Epithelial cell of prostate (primary cell): Measurements from ENCODE around the gene NYAP1.
"Not testable (repeated sequence)": the region's sequence is repeated elsewhere in the genome, so short reads cannot be mapped to it uniquely, and the experiment has no call there.

ENCODE experiments used
- DNase-seq: peaks from one replicate; pipeline ENCODE4 v3.0.0-alpha.2; 2011; ENCODE audit warnings: low read depth, low spot score
- H3K27ac ChIP-seq: fragments of 450-650 bp; 2 replicates; pipeline ENCODE4 v1.5.1; 2017; ENCODE audit warnings: mild to moderate bottlenecking

The NYAP1 gene

DNA sequence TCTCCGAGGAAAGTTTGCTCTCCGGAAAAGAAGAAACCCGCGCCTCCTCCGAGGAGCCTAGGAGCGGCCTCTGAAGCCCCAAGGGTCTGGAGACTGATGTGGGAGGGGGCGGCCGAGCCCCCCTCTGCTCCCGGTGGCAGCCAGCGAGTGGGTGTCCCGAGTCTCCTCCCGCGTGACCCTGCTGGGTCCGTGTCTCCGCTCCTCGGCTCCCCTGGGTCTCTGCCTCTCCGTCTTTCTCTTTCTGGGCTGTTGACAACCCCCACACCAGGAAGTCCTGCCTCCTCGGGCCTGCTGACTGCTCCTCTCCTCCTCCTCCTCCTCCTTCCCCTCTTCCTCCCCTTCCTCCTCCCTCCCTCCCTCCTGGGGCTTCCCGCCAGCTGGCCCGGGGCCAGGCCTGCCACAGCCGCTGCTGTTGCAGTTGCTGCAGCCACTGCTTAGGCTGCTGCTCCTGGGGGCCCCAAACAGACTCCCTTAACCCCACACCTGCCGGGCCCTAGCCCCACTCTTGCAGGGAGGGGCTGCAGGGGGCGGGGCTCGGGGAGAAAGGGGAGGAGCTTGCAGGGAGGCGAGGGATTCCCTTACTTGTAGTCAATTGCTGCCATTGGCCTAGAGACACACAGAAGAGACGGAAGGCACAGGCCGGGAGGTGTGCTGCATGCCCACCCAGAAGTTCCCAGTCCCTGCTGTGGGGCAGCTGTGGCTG lies 4.6 kb upstream of the NYAP1 start, which contains the start of gene TSC22D4:
Gene TSC22D4, minus strand, starts transcription at position 257 of the 703 bp plus-strand sequence. CDS start 1,176 bp downstream, outside the sequence.
- peak; percentile 72 for DNase-seq

DNA sequence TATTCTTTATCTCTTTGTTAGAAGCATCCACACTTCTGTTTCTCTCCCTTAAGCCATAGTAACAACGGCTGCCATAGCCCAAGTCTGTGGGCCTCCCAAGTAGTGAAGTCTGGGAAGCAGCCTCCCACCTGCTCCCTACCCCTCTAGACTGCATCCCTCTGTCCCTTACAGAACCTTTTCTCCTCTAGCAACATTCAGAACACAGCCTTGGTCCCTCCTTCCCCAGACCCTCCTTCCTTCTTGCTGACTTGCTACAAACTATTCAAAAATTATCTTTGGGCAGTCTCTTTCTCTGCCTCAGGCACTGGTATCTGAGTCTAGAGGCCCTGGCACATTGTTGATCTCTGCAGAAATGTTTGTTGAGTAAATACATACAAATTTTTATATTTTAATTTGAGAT lies 2.3 kb upstream of the NYAP1 start:
- H3K27ac ChIP-seq: no peak overlapping the region
- no peak for DNase-seq

More for the DNA sequence above, 4.6 kb upstream of the NYAP1 start, which contains the start of gene TSC22D4:
- H3K27ac ChIP-seq: peak within 1 kb of the TSS; percentile 66

DNA sequence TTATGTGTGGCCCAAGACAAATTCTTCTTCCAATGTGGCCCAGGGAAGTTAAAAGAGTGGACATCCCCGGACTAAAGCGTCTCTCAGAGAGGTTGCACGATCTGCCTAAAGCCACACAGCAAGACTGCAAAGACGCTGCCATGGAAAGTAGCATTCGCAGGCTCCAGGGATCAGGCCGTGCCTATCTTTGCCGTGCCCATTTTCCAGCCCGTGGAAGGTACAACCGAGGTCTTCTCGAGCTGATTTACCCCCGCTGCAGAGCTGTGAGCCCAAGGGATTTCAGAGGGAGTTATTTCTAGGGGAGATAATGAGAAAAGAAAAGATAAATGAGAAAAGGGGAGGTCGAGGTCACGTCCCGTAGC lies 1.0 kb upstream of the NYAP1 start:
- H3K27ac ChIP-seq: no peak overlapping the region
- DNase-seq: no peak

DNA sequence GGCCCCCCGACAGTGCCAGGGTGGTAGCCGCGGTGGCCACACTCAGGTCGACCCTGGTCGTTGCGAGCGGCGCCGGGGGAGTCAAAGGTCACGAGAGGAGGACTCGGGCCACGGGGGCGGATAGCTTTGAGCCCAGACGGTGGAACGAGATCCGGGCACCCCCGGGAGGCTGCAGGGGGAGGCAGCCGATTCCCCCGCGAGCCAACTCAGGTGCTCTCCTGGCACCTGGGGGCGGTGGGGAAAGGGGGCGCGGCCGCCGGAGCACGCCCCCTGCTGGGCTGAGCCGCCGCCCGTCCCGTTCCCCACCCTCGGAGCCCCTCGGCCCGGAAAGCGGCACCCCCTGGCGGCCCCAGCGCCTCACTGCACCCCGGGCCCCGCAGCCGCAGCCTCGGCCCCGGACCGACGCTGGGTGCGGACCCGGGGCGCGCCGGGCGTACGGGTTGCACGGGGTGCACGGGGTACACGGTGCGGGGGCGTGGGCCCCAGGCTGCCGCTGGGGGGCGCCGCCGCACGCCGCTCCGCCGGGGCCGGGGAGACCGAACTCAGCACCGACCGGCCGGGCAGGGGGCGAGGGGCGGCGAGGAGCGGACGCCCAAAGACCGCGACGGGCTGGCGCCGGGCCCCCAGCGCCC lies 521 bp upstream of the NYAP1 start:
- H3K27ac ChIP-seq: no peak overlapping the region
- no peak for DNase-seq

DNA sequence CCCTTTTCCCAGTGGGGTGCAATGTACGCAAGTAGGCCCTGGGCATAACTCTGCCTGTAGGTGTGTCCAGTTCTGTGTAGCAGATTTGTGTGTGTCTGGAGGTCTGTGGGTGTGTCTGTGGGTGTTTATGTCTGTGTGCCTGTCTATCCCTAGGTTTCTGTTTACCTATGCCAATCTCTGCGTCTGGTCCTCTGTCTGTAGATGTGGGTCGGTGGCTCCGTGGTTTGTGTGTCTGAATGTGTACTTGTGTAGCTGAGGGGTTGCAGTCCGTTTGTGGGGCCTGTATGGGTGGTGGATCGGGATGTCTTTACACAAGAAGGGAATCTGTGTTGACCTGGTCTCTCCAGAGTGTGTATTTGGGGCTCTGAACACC lies 932 bp downstream of the NYAP1 start:
- H3K27ac ChIP-seq: no peak overlapping the region
- DNase-seq: no peak

GRCh38 chr7:100485471-100485876 lies 1.7 kb downstream of the NYAP1 start:
- DNase-seq: no peak
- H3K27ac ChIP-seq: no peak overlapping the region

- H3K27ac ChIP-seq: no peak overlapping the region
These were observed 2.4 kb downstream of the NYAP1 start for GRCh38 chr7:100486111-100486636.

GRCh38 chr7:100486753-100487446 lies 3.2 kb downstream of the NYAP1 start:
- no peak for DNase-seq

More at GRCh38 chr7:100486111-100486636, 2.4 kb downstream of the NYAP1 start:
- DNase-seq: no peak

DNA sequence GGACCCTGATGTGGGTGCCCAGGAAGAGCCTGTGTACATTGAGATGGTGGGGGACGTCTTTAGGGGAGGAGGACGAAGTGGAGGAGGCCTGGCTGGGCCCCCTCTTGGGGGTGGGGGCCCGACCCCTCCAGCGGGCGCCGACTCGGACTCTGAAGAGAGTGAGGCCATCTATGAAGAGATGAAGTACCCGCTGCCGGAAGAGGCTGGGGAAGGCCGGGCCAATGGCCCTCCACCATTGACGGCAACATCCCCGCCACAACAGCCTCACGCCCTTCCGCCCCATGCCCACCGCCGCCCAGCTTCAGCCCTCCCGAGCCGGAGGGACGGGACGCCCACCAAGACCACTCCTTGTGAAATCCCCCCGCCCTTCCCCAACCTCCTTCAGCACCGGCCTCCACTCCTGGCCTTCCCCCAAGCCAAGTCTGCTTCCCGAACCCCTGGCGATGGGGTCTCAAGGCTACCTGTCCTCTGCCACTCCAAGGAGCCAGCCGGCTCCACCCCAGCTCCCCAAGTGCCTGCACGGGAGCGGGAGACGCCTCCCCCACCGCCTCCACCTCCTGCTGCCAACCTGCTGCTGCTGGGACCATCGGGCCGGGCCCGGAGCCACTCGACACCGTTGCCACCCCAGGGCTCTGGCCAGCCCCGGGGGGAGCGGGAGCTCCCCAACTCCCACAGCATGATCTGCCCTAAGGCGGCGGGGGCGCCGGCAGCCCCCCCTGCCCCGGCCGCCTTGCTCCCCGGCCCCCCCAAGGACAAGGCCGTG lies 4.8 kb downstream of the NYAP1 start:
- no peak for DNase-seq
- H3K27ac ChIP-seq: no peak overlapping the region

More at GRCh38 chr7:100486753-100487446, 3.2 kb downstream of the NYAP1 start:
- H3K27ac ChIP-seq: no peak overlapping the region

DNA sequence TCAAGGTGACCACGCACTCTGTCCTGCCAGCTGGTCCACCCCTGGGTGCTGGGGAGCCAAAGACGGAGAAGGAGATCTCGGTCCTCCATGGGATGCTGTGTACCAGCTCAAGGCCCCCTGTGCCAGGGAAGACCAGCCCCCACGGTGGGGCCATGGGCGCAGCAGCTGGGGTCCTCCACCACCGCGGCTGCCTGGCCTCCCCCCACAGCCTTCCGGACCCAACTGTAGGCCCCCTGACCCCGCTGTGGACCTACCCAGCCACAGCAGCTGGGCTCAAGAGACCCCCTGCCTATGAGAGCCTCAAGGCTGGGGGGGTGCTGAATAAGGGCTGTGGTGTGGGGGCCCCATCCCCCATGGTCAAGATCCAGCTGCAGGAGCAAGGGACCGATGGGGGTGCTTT lies 5.4 kb downstream of the NYAP1 start:
- no peak overlapping the region for H3K27ac ChIP-seq
- DNase-seq: no peak

- no peak for DNase-seq
- H3K27ac ChIP-seq: no peak overlapping the region
These were observed 6.1 kb downstream of the NYAP1 start for GRCh38 chr7:100489824-100490223.

DNA sequence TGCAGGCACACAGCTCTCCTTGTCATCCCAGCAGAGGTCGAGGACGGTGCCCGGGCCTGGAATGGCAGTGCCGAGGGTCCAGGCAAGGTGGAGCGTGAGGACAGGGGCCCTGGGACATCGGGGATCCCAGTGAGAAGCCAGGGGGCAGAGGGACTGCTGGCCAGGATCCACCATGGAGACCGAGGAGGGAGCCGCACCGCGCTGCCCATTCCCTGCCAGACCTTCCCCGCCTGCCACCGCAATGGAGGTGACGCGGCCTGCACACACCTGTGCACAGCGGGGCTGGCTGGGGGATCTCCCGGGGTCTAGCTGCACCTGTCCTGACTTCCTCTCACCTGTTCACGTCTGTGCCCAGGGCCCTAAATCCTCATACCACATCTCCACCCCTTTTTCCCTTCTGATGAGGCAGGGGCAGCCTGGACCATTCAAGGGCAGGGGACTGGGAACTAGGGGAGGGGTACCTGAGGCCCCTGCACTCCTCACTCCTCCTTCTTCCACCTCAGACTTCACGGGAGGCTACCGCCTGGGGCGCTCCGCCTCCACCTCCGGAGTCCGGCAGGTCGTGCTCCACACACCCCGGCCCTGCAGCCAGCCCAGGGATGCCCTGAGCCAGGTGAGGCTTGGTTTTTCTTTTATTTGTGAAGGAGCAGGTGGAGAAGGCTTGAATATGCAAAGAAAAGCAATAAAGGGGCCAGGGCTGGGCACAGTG lies 6.9 kb downstream of the NYAP1 start:
- H3K27ac ChIP-seq: no peak overlapping the region
- DNase-seq: no peak

DNA sequence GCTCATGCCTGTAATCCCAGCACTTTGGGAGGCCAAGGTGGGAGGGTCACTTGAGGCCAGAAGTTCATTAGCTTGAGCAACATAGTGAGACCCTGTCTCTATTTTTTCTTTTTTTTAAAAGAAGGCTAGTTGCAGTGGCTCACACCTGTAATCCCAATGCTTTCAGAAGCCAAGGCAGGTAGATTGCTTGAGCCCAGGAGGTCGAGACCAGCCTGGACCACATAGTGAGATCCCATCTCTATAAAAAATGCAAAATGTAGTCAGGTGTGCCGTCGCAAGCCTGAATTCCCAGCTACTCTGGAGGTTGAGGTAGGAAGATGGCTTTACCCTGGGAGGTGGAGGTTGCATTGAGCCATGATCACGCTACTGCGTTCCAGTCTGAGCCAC lies 7.5 kb downstream of the NYAP1 start:
- DNase-seq: no peak
- H3K27ac ChIP-seq: no peak overlapping the region

- DNase-seq: no peak
- H3K27ac ChIP-seq: no peak overlapping the region
These were observed 9.2 kb downstream of the NYAP1 start for GRCh38 chr7:100492738-100493475.

GRCh38 chr7:100493476-100494264 lies 9.9 kb downstream of the NYAP1 start:
- H3K27ac ChIP-seq: no peak overlapping the region
- DNase-seq: no peak

- DNase-seq: no peak
These were observed 12.8 kb downstream of the NYAP1 start for GRCh38 chr7:100496509-100496908.

GRCh38 chr7:100500743-100501142 lies 17.0 kb downstream of the NYAP1 start:
- not testable (repeated sequence) for H3K27ac ChIP-seq, DNase-seq

More at GRCh38 chr7:100496509-100496908, 12.8 kb downstream of the NYAP1 start:
- no peak overlapping the region for H3K27ac ChIP-seq

DNA sequence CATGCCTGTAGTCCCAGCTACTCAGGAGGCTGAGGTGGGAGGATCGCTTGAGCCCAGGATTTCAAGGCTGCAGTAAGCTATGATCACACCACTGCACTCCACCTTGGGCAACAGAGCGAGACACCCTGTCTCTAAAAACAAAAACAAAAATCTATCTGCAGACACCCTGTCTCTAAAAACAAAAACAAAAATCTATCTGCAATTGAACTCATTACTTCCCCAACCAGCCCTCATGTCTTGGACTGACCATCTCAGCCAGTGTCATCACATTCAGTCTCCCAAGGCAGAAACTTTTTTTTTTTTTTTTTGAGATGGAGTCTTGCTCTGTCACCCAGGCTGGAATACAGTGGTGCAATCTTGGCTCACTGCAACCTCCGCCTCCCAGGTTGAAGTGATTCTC lies 20.3 kb downstream of the NYAP1 start:
- not testable (repeated sequence) for DNase-seq, H3K27ac ChIP-seq
